Panc1 (cell line): Measurements from ENCODE around the gene SYNPR.

Source experiments
- POLR2AphosphoS5 ChIP-seq: IDR thresholded peaks from 2 replicates; pipeline ENCODE4 v1.6.1; 2012; ENCODE audit warnings: mild to moderate bottlenecking, low read depth, low read length, moderate library complexity
- TCF7L2 ChIP-seq: IDR thresholded peaks from 2 replicates; pipeline ENCODE4 v1.6.1; 2011; ENCODE audit warnings: mild to moderate bottlenecking, low read depth, low read length, inconsistent platforms
- TF ChIP-seq, protein P1 (sequence below), 2 experiments: IDR thresholded peaks; 2 replicates each; pipeline ENCODE4 v1.6.1; 2011 to 2012; ENCODE audit warnings: low read depth in 2 of 2, control low read depth in 1 of 2, low read length in 1 of 2, mild to moderate bottlenecking in 1 of 2, moderate library complexity in 1 of 2; ENCODE audit not compliant: insufficient read depth in 1 of 2
- TF ChIP-seq, protein P2 (sequence below): fragments of 450-650 bp; IDR thresholded peaks from 2 replicates; pipeline ENCODE4 v1.5.1; 2017; ENCODE audit warnings: mild to moderate bottlenecking

DNA sequence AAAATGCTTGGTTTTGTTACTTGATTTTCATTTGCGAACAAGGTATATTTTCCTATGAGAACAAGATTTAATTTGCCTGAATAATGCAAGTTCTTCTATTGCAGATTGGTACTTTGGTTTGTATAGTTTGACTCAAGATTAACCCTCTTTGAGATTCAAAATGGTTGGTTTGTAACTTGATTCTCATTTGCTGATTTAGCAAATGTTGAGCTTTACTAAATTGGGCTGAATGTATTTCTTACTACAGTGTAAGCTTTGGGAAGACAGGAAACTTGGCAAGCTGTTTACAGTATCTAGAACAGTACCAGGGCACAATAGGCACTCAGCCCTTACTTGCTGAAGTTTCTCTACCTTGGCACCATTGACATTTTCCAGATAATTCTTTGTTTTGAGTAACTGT lies 3.7 kb upstream of the SYNPR start:
- TF ChIP-seq, protein P1, sequence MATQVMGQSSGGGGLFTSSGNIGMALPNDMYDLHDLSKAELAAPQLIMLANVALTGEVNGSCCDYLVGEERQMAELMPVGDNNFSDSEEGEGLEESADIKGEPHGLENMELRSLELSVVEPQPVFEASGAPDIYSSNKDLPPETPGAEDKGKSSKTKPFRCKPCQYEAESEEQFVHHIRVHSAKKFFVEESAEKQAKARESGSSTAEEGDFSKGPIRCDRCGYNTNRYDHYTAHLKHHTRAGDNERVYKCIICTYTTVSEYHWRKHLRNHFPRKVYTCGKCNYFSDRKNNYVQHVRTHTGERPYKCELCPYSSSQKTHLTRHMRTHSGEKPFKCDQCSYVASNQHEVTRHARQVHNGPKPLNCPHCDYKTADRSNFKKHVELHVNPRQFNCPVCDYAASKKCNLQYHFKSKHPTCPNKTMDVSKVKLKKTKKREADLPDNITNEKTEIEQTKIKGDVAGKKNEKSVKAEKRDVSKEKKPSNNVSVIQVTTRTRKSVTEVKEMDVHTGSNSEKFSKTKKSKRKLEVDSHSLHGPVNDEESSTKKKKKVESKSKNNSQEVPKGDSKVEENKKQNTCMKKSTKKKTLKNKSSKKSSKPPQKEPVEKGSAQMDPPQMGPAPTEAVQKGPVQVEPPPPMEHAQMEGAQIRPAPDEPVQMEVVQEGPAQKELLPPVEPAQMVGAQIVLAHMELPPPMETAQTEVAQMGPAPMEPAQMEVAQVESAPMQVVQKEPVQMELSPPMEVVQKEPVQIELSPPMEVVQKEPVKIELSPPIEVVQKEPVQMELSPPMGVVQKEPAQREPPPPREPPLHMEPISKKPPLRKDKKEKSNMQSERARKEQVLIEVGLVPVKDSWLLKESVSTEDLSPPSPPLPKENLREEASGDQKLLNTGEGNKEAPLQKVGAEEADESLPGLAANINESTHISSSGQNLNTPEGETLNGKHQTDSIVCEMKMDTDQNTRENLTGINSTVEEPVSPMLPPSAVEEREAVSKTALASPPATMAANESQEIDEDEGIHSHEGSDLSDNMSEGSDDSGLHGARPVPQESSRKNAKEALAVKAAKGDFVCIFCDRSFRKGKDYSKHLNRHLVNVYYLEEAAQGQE (IDR thresholded peaks at IDR 0.05; ENCODE audit: insufficient read depth in 1 of 2, low read depth in 2 of 2, low read length in 1 of 2): no peak
- TF ChIP-seq, protein P2, sequence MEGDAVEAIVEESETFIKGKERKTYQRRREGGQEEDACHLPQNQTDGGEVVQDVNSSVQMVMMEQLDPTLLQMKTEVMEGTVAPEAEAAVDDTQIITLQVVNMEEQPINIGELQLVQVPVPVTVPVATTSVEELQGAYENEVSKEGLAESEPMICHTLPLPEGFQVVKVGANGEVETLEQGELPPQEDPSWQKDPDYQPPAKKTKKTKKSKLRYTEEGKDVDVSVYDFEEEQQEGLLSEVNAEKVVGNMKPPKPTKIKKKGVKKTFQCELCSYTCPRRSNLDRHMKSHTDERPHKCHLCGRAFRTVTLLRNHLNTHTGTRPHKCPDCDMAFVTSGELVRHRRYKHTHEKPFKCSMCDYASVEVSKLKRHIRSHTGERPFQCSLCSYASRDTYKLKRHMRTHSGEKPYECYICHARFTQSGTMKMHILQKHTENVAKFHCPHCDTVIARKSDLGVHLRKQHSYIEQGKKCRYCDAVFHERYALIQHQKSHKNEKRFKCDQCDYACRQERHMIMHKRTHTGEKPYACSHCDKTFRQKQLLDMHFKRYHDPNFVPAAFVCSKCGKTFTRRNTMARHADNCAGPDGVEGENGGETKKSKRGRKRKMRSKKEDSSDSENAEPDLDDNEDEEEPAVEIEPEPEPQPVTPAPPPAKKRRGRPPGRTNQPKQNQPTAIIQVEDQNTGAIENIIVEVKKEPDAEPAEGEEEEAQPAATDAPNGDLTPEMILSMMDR: no peak
- TF ChIP-seq POLR2AphosphoS5 (no peak), TCF7L2 (no peak)
